MCF 10A (cell line): ENCODE results near the gene DEF6. TPM values are rescaled to one million over a fixed set of nuclear protein-coding genes. Genes with fewer than 3 reads are reported as not detected.

ENCODE experiments used
- BruUV-seq: library from RNA; stranded (reverse); fragments of 400-500 nt; replicated peaks from 2 replicates; lab custom pipeline; 2021; lab: Mats Ljungman, UMichigan
- CTCF ChIA-PET: fragments of 300-600 bp; sonication (Branson Sonifier 250); formaldehyde crosslinking; extraction: SDS; loops from one replicate; lab custom pipeline; 2021; ENCODE audit warnings: antibody characterized with exemption, inconsistent platforms; lab: Yijun Ruan, JAX
- POLR2A ChIA-PET: fragments of 300-600, 350-650 bp; sonication (Branson Sonifier 250); formaldehyde crosslinking; extraction: SDS; loops from one replicate; lab custom pipeline; 2020; ENCODE audit warnings: antibody characterized with exemption, inconsistent platforms; lab: Yijun Ruan, JAX
- DNase-seq: peaks from one replicate; pipeline ENCODE4 v3.0.0-alpha.2; 2018; ENCODE audit not compliant: unreplicated experiment
- H3K27ac Mint-ChIP-seq: one replicate; pipeline ENCODE4 v1.8.0; 2022; ENCODE audit warnings: mild to moderate bottlenecking, low read depth, mixed read lengths; ENCODE audit not compliant: unreplicated experiment
- H3K27me3 Mint-ChIP-seq: one replicate; pipeline ENCODE4 v1.8.0; 2022; ENCODE audit warnings: mixed read lengths; ENCODE audit not compliant: insufficient read depth, unreplicated experiment
- H3K36me3 Mint-ChIP-seq: one replicate; pipeline ENCODE4 v1.8.0; 2022; ENCODE audit warnings: mild to moderate bottlenecking, moderate library complexity, mixed read lengths; ENCODE audit not compliant: insufficient read depth, unreplicated experiment
- H3K4me1 Mint-ChIP-seq: one replicate; pipeline ENCODE4 v1.8.0; 2022; ENCODE audit warnings: mixed read lengths; ENCODE audit not compliant: insufficient read depth, unreplicated experiment
- H3K4me3 Mint-ChIP-seq: one replicate; pipeline ENCODE4 v1.8.0; 2022; ENCODE audit warnings: mild to moderate bottlenecking, moderate library complexity, mixed read lengths; ENCODE audit not compliant: unreplicated experiment
- H3K9me3 Mint-ChIP-seq: one replicate; pipeline ENCODE4 v1.8.0; 2022; ENCODE audit warnings: mixed read lengths; ENCODE audit not compliant: unreplicated experiment
- CTCF ChIP-seq: fragments of 200-600 bp; IDR thresholded peaks from one replicate; pipeline ENCODE4 v1.8.0; 2022; ENCODE audit warnings: antibody characterized with exemption, mild to moderate bottlenecking; ENCODE audit not compliant: unreplicated experiment
- intact Hi-C: fragments of 100-400 bp; cut with micrococcal nuclease; formaldehyde crosslinking; loops from 2 replicates; pipeline ENCODE4 v1.14.1; 2022
- total RNA-seq: library from RNA; stranded (reverse); gene quantifications from 2 replicates; pipeline ENCODE4 v1.2.3, GENCODE V29; 2022

Gene DEF6
- total RNA-seq, 1 experiment from 2014 or later = 23.1 TPM

GRCh38 chr6:35259194-35259947 is 38.2 kb upstream of the DEF6 start, which contains the start of gene ZNF76:
Gene ZNF76 (plus strand): TSS chr6:35259735. CDS start chr6:35281152, 21,417 bp downstream.
- Mint-ChIP-seq H3K27ac (peak within 1 kb of the TSS; percentile 98), H3K4me3 (peak within 1 kb of the TSS; percentile 88), H3K36me3 (peaks cover 6% of the 10 kb centered on the region), H3K27me3 (no peaks in the 10 kb centered on the region), H3K4me1 (peaks cover 34% of the 10 kb centered on the region), H3K9me3 (no peaks in the 10 kb centered on the region)
- BruUV-seq = no TSS peak
- ChIA-PET POLR2A (interaction anchor here (0.6 to 2.2 kb wide), 19 partner anchors 11 to 868 kb away, joined by 3 to 22 read pairs (median 3); partner anchors contain the start of genes ANKS1A and TAF11), CTCF (interaction anchor here (0.6 to 2.7 kb wide), 9 partner anchors 18 to 545 kb away, joined by 3 to 16 read pairs (median 3); no protein-coding TSS in a partner anchor)
- intact Hi-C loops = no loop called here
- TF ChIP-seq CTCF = no peak
- peak; percentile 97 for DNase-seq

- H3K27me3 Mint-ChIP-seq = no peaks in the 10 kb centered on the region
- DNase-seq = peak; percentile 65
- no peaks in the 10 kb centered on the region for H3K9me3 Mint-ChIP-seq
- H3K4me1 Mint-ChIP-seq = peaks cover 39% of the 10 kb centered on the region
- intact Hi-C loops = no loop called here
- POLR2A ChIA-PET = interaction anchor here (0.7 to 2.2 kb wide), 12 partner anchors 12 to 372 kb away, joined by 3 to 22 read pairs (median 3); partner anchors contain the start of genes ANKS1A and TAF11
- CTCF ChIA-PET = interaction anchor here (0.6 to 1.7 kb wide), 2 partner anchors 113 to 546 kb away, joined by 4 to 5 read pairs; no protein-coding TSS in a partner anchor
- H3K4me3 Mint-ChIP-seq = peak overlapping the region; percentile 88
- H3K27ac Mint-ChIP-seq = peak overlapping the region; percentile 98
- BruUV-seq = TSS peak; percentile 35
- peaks cover 6% of the 10 kb centered on the region for H3K36me3 Mint-ChIP-seq
- no peak for TF ChIP-seq CTCF
Measured at GRCh38 chr6:35259948-35260590, 37.5 kb upstream of the DEF6 start.

- Mint-ChIP-seq H3K27ac (peak overlapping the region; percentile 98), H3K9me3 (no peaks in the 10 kb centered on the region), H3K4me3 (peak overlapping the region; percentile 88), H3K27me3 (no peaks in the 10 kb centered on the region), H3K4me1 (peaks cover 39% of the 10 kb centered on the region), H3K36me3 (peaks cover 6% of the 10 kb centered on the region)
- CTCF ChIA-PET = interaction anchor here (0.6 to 1.2 kb wide), 3 partner anchors 17 to 878 kb away, joined by 3 to 5 read pairs (median 3); no protein-coding TSS in a partner anchor
- POLR2A ChIA-PET = no interaction called here
- no TSS peak for BruUV-seq
- DNase-seq = no peak
- TF ChIP-seq CTCF = no peak
- intact Hi-C loops = no loop called here
Measured at GRCh38 chr6:35260591-35261570, 36.7 kb upstream of the DEF6 start.
